OCI-LY3 (cell line): ENCODE data around the gene PPP6R3.

Experiments
- CTCF ChIP-seq: fragments of 200-600, 300-600 bp; sonication (generic); IDR thresholded peaks from 2 replicates; pipeline ENCODE4 v1.5.1; 2014; ENCODE audit warnings: antibody characterized with exemption, low read length, low read depth
- EZH2phosphoT487 ChIP-seq: fragments of 200-600 bp; shearing (Covaris generic); IDR thresholded peaks from 2 replicates; pipeline ENCODE4 v1.6.1; 2018; ENCODE audit warnings: antibody characterized with exemption, mixed run types, low read depth

DNA sequence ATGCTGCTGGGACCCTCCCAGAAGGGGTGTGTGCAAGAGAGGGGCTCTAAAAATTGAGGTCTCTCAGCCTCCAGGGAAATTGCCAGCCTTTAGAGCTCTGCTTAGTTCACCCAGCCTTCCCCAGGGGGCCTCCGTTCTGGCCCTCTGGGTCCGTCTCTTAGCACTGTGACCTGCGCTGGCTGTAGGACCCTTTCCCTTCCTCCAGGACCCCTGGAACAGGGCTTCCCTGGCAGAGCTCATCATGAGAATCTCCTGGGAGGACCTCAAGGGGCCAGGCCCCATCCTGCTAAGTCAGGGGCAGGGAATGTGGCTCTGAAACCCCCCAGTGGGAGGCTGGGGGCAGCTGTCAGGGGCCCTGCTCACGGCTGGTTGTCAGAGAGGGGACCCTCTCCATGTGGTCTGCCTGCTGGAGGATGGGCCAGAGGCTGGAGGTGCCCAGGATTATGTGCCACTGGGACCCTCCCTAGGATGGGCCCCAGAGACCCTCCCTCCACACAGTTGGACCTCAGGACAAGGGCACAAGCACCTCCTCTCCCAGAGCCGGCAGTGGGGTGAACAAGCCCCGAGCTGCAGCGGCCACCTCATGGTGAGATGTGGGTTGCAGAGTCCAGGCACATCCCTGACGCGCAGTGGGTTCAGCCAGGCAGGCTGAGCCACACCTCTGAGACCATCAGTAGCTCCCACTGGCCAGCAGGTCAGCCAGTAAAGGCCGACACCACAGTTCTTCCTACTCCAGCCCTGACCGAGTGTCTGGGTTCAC, 196.6 kb downstream of the PPP6R3 start:
- TF ChIP-seq CTCF: no peak
- no peak for TF ChIP-seq EZH2phosphoT487
